Endometrial microvascular endothelial cells (primary cell): ENCODE data around the gene NPHP4. TPM values are rescaled to one million over a fixed set of nuclear protein-coding genes. Genes with fewer than 3 reads are reported as not detected.
"Not testable (repeated sequence)": the region's sequence is repeated elsewhere in the genome, so short reads cannot be mapped to it uniquely, and the experiment has no call there.

Experiments
- in situ Hi-C: cut with HindIII; loops from 2 replicates; pipeline ENCODE4 v1.10.0; 2017; ENCODE audit warnings: low sequenced_read_pairs, low pct_unique_long_range_greater_than_20kb; ENCODE audit errors: inconsistent ontology term
- total RNA-seq: library from RNA; depleted of rRNA; stranded (reverse); fragments of >200 nt; gene quantifications from one replicate; pipeline ENCODE4 v1.2.3, GENCODE V29; 2015; ENCODE audit errors: inconsistent ontology term

NPHP4 gene
- total RNA-seq, 1 donor from 2014 or later = 4.2 TPM

- in situ Hi-C loops = no loop called here
Observed at GRCh38 chr1:5857508-5858090, 134.6 kb downstream of the NPHP4 start.

GRCh38 chr1:5857011-5857410, 135.2 kb downstream of the NPHP4 start:
- in situ Hi-C loops = no loop called here

GRCh38 chr1:5856246-5856815, 135.9 kb downstream of the NPHP4 start:
- in situ Hi-C loops = no loop called here

GRCh38 chr1:5855196-5855897, 136.9 kb downstream of the NPHP4 start:
- in situ Hi-C loops = no loop called here

DNA sequence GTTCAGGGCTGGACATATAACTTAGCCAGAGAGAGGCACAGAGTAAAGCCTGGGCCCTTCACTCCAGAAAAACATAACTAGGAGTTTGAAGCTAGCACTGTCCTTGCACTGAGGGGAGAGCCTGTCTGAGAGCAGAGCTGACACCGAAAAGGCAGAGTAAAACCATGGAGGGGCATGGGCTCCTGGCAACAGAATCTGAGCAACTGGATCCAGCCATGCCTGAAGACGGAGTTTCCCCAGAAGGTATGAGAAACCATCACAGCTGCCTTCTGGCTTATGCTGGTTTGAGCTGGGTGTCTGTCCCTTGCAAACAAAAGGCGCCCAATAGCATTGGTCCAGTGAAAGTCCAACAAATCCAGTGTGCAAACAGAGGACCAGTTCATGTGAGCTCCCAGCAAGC, 137.5 kb downstream of the NPHP4 start:
- in situ Hi-C loops = no loop called here

DNA sequence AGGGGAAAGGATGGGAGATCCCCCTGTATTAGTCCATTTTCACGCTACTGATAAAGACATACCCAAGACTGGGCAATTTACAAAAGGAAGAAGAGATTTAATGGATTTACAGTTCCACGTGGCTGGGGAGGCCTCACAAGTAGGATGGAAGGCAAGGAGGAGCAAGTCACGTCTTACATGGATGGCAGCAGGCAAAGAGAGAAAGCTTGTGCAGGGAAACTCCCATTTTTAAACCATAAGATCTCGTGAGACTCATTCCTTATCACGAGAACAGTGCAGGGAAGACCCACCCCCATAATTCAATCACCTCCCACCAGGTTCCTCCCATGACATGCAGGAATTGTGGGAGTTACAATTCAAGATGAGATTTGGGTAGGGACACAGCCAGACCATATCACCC, 138.4 kb downstream of the NPHP4 start:
- in situ Hi-C loops = not testable (repeated sequence)

- in situ Hi-C loops = no loop called here
Observed at GRCh38 chr1:5850503-5850902, 141.7 kb downstream of the NPHP4 start.

DNA sequence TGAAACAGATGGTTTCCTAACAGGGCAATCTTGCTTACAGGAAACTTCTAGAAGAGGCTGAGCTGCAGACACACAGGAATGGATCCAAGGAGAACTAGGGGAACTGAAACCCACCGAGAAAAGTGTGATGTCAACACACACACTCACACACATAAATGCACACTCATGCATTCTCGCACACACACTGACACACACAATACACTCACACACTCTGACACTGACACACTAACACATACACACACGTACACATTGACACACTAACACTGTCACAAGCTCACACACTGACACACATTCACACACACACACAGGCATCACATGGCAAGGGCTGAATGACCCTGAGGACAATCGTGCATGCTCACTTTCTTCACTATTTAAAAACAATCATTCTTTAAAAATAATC, 142.7 kb downstream of the NPHP4 start:
- in situ Hi-C loops = no loop called here

DNA sequence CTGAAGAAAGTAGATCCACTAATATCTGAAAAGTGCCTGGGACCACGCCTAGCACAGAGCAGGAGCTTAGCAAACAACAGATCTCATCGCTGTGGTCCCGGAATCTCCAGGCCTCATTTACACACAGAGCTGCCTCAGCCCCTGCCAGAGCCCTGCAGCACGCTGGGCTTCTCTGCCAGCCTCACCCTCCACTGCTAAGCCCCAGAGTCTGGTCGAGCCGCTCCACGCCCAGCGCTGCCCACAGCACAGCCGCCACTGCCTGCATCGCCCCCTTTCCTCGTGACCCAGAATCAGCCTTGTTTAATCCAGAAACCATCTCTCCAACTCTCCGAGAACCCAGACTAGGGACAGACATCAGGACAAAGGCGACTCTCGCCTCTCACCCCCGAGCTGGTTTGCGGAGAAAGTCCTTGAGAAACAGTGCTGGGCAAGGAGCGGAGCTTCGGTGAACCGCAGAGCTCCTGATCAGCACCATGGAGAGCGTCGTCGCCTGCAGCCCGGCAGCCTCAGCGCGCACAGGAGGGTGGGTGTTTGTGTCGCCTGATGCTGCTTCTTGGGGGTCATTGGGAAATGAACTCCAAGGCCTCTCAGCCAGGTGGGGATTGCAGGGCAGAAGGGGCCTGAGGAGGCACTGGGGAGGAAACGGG, 145.1 kb downstream of the NPHP4 start:
- in situ Hi-C loops = no loop called here

DNA sequence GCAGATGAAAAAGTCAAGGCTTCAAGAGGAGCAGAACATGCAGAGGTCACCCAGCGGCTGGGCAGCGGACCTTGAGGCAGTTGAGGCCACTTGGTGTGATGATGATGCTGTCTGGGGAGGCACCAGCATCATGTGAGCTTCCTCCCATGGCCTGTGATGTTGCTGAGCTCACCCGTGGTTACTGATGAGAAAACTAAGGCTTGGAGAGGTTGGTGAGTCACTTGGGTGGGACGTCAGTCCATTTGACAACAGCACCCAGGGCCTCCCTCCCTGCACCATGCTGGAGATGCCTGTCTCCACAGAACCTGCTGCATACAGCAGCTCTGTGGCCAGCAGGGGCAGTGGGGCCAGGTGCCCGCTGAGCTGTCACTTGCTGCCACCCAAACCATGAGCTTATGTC, 146.8 kb downstream of the NPHP4 start:
- in situ Hi-C loops = no loop called here

DNA sequence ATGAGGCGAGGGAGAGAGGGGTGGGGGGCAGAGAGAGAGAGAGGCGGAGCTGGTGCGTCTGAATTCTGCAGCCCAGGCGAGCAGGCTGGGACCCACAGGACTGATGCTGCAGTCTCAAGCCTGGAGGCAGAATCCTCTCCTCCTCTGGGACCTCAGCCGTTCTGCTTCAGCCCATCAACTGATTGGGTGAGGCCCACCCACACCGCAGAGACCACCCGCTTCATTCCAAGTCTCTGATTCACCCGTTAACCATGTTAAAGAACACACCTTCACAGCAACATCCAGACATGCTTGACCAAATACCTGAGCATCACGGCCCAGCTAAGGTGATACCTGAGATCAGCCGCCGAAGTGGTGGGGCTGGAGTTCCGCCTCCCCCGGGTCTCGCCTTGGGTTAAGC, 147.8 kb downstream of the NPHP4 start:
- in situ Hi-C loops = no loop called here

DNA sequence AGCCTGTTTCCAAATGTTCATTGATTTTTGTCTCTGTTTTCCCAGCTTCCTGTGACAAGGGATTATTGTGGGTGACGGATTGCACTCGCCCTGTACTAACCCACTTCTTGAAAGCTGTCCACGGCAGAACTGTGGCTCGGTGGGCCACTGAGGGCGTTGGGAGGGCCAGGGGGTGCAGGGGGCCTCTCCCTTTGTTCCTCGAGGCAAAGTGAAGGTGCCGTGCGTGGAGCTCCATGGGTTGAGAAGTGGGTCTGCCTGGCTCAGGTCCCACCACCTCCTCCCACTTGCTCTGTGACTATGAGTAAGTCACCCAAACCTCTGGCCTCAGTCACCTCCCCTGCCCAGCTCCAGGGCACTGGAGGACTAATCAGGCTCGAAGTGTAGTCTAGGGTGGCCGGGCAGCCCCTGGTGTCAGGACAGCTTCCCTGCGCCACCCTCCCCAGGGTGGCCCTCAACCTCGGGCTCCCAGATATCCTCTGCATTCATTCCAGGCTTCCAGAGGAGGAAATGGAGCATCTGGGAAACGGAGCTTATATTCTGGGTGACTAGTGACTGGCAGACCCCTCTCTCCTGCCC, 148.6 kb downstream of the NPHP4 start:
- in situ Hi-C loops = no loop called here

GRCh38 chr1:5842679-5843078, 149.5 kb downstream of the NPHP4 start:
- in situ Hi-C loops = no loop called here

DNA sequence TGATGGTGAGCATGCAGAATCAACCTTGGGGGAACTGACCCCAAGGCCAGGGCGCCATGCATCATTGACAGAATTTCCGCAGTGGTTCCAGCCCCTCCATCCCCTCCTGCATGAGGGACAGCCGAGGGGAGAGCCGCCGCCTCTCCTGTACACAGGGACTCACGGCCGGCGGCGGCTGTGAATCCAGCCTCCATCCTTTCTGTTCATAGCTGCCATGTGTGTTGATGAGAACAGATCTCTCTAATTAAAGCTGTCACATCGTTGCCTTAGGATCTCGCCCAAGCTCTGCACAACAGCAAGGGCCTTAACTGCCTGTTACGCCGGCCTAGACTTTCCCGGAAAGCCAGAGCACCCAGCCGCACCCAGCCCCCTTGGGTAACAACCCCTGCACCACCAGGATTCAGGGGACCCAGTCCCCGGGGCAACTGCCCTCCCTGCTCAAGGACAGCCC, 151.6 kb downstream of the NPHP4 start:
- in situ Hi-C loops = no loop called here

GRCh38 chr1:5839881-5840550, 152.2 kb downstream of the NPHP4 start:
- in situ Hi-C loops = no loop called here

- in situ Hi-C loops = no loop called here
Observed at GRCh38 chr1:5839161-5839880, 152.9 kb downstream of the NPHP4 start.

DNA sequence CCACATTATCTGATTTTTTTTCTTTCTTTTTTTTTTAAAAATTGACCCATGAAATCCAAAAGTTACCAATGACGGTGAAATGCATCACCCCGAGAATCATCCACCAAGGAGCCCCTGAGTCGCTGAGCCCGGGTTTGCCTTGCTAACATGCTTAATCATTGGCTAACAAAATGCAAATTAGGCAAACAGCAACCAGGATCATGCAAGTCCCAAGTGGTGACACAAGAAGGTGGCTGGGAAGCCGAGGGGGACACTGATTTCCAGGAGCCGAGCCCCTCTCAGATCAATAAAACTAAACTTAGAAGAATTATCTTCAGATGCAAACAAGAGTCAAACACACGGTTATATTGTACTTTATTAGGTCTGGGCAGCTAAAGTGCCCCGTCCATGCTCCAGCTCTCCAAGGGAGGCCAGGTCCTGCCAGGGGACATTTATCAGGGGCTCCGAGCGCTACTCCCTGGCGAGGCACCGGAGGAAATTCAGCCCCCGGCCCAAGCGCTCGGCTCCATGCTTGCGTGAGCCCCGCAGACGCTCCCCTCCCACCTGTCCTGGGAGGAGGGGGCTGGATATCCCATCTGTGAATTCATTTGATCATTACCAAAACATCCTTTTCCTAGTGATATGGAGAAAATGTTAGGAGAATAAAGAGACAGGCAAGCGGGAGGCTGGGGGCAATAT, 154.1 kb downstream of the NPHP4 start:
- in situ Hi-C loops = no loop called here
